ENCODE data around the gene MLLT3.

DNA sequence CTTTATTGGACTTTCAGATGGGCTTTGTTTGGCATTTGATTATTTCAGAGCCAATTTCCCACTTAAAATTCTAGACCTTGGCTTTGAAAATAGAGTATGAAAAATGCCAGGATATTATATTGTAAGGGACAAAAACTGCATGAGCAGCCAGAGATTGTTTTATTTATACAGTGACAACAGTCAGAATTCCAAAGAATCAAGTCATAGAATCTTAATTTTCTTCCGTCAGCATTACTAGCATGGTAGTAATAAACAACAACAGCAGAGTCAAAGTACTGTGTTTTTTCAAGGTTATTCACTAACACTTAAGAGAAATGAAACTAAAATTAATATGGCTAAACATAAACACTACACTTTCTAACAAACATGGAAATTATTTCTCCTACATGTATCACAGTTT, 52.2 kb downstream of the MLLT3 start:
- TF ChIP-seq, protein P1, sequence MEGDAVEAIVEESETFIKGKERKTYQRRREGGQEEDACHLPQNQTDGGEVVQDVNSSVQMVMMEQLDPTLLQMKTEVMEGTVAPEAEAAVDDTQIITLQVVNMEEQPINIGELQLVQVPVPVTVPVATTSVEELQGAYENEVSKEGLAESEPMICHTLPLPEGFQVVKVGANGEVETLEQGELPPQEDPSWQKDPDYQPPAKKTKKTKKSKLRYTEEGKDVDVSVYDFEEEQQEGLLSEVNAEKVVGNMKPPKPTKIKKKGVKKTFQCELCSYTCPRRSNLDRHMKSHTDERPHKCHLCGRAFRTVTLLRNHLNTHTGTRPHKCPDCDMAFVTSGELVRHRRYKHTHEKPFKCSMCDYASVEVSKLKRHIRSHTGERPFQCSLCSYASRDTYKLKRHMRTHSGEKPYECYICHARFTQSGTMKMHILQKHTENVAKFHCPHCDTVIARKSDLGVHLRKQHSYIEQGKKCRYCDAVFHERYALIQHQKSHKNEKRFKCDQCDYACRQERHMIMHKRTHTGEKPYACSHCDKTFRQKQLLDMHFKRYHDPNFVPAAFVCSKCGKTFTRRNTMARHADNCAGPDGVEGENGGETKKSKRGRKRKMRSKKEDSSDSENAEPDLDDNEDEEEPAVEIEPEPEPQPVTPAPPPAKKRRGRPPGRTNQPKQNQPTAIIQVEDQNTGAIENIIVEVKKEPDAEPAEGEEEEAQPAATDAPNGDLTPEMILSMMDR (IDR thresholded peaks at IDR 0.05 in 4 of 5, conservative IDR thresholded peaks at IDR 0.05 in 1 of 5) = no peak
- no peak for TF ChIP-seq POLR2A (IDR thresholded peaks at IDR 0.05)
